Measurements from ENCODE around the gene E2F2.

DNA sequence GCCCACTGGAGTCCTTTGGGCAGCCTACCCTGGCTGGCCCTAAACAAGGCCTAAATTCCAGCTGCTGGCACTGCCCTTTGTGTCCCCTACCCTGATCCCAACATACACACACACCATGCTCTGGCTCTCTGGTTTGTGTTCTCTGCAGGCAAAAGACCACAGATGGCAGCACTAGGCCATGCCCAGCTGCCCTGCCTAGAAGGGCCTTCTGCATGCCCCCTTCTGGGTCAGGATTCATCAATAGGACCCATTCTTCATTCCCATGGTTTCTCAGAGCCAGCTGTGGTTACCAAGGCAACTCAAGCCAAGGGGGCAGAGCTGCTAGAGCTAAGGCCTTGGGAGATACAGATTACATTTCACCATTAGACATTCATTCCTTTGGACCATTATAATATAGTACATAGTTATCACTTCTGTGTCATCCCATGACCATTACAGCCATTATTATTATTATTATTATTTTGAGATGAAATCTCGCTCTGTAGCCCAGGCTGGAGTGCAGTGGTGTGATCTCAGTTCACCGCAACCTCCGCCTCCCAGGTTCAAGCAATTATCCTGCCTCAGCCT is 64.5 kb downstream of the E2F2 start:
- TF ChIP-seq, protein P1, sequence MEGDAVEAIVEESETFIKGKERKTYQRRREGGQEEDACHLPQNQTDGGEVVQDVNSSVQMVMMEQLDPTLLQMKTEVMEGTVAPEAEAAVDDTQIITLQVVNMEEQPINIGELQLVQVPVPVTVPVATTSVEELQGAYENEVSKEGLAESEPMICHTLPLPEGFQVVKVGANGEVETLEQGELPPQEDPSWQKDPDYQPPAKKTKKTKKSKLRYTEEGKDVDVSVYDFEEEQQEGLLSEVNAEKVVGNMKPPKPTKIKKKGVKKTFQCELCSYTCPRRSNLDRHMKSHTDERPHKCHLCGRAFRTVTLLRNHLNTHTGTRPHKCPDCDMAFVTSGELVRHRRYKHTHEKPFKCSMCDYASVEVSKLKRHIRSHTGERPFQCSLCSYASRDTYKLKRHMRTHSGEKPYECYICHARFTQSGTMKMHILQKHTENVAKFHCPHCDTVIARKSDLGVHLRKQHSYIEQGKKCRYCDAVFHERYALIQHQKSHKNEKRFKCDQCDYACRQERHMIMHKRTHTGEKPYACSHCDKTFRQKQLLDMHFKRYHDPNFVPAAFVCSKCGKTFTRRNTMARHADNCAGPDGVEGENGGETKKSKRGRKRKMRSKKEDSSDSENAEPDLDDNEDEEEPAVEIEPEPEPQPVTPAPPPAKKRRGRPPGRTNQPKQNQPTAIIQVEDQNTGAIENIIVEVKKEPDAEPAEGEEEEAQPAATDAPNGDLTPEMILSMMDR (IDR thresholded peaks at IDR 0.05; ENCODE audit: low read length), result no peak
- no peak for TF ChIP-seq EZH2 (IDR thresholded peaks at IDR 0.05; ENCODE audit: borderline replicate concordance, low read length)
